HepG2 (cell line): Measurements from ENCODE around the gene KRTAP12-4. TPM values are rescaled to one million over a fixed set of nuclear protein-coding genes. Genes with fewer than 3 reads are reported as not detected.

Source experiments
- CENPX ChIP-seq: sonication (generic); formaldehyde crosslinking; IDR thresholded peaks from 2 replicates; pipeline ENCODE4 v1.9.0; 2021; ENCODE audit warnings: mild to moderate bottlenecking, missing genetic modification reagents, moderate library complexity
- ELF3 ChIP-seq: IDR thresholded peaks from 2 replicates; pipeline ENCODE4 v1.6.1; 2016; ENCODE audit warnings: missing genetic modification reagents, missing compliant biosample characterization
- KLF15 ChIP-seq: sonication (generic); formaldehyde crosslinking; IDR thresholded peaks from 2 replicates; pipeline ENCODE4 v1.8.1; 2023; ENCODE audit warnings: borderline replicate concordance, mild to moderate bottlenecking, inconsistent platforms, missing genetic modification reagents, mixed read lengths
- KLF6 ChIP-seq: IDR thresholded peaks from 2 replicates; pipeline ENCODE4 v1.8.0; 2016; ENCODE audit warnings: missing biosample characterization, missing genetic modification reagents
- MIER3 ChIP-seq: IDR thresholded peaks from 2 replicates; pipeline ENCODE4 v1.6.1; 2016; ENCODE audit warnings: missing compliant biosample characterization, borderline replicate concordance
- MLLT10 ChIP-seq: sonication (generic); formaldehyde crosslinking; IDR thresholded peaks from 2 replicates; pipeline ENCODE4 v1.4.0; 2020; ENCODE audit warnings: missing genetic modification reagents
- NFE2 ChIP-seq: sonication (generic); formaldehyde crosslinking; IDR thresholded peaks from 2 replicates; pipeline ENCODE4 v1.4.0; 2020; ENCODE audit warnings: missing genetic modification reagents
- PCBP2 ChIP-seq: fragments of 200-400 bp; formaldehyde crosslinking; optimal IDR thresholded peaks from 2 replicates; pipeline ENCODE3; 2018; ENCODE audit warnings: low read length, low read depth; ENCODE audit not compliant: poor library complexity, severe bottlenecking
- RARA ChIP-seq: IDR thresholded peaks from 2 replicates; pipeline ENCODE4 v1.6.1; 2016; ENCODE audit warnings: missing genetic modification reagents, missing compliant biosample characterization
- REL ChIP-seq: sonication (generic); formaldehyde crosslinking; conservative IDR thresholded peaks from 2 replicates; pipeline ENCODE4 v1.8.0; 2022; ENCODE audit warnings: mild to moderate bottlenecking, missing genetic modification reagents, moderate library complexity
- SATB2 ChIP-seq: sonication (generic); formaldehyde crosslinking; IDR thresholded peaks from 2 replicates; pipeline ENCODE4 v1.5.0; 2020; ENCODE audit warnings: missing genetic modification reagents
- SRSF4 ChIP-seq: fragments of 200-400 bp; formaldehyde crosslinking; IDR thresholded peaks from one replicate; pipeline ENCODE4 v1.6.1; 2018; ENCODE audit warnings: mild to moderate bottlenecking, low read depth, low read length, moderate library complexity; ENCODE audit not compliant: poor library complexity, severe bottlenecking
- WIZ ChIP-seq: sonication (generic); formaldehyde crosslinking; IDR thresholded peaks from 2 replicates; pipeline ENCODE4 v1.5.1; 2020; ENCODE audit warnings: mild to moderate bottlenecking, missing genetic modification reagents
- ZKSCAN1 ChIP-seq: fragments of 150-350 bp; IDR thresholded peaks from 2 replicates; pipeline ENCODE4 v1.6.1; 2014; ENCODE audit warnings: low read length
- ZNF160 ChIP-seq: sonication (generic); formaldehyde crosslinking; IDR thresholded peaks from 2 replicates; pipeline ENCODE4 v1.8.0; 2022; ENCODE audit warnings: mild to moderate bottlenecking, inconsistent platforms, missing genetic modification reagents
- ZNF224 ChIP-seq: sonication (generic); formaldehyde crosslinking; IDR thresholded peaks from 2 replicates; pipeline ENCODE4 v1.5.0; 2020; ENCODE audit warnings: mild to moderate bottlenecking, missing genetic modification reagents
- ZNF326 ChIP-seq: sonication (generic); formaldehyde crosslinking; IDR thresholded peaks from 2 replicates; pipeline ENCODE4 v1.4.0; 2020; ENCODE audit warnings: missing genetic modification reagents, borderline replicate concordance
- ZNF354B ChIP-seq: sonication (generic); formaldehyde crosslinking; IDR thresholded peaks from 2 replicates; pipeline ENCODE4 v1.8.0; 2022; ENCODE audit warnings: mild to moderate bottlenecking, missing genetic modification reagents
- ZNF552 ChIP-seq: sonication (generic); formaldehyde crosslinking; IDR thresholded peaks from 2 replicates; pipeline ENCODE4 v1.9.0; 2022; ENCODE audit warnings: missing genetic modification reagents, mild to moderate bottlenecking, borderline replicate concordance
- ZNF724P ChIP-seq: sonication (generic); formaldehyde crosslinking; IDR thresholded peaks from 2 replicates; pipeline ENCODE4 v1.8.0; 2022; ENCODE audit warnings: missing genetic modification reagents, borderline replicate concordance
- ZNF781 ChIP-seq: sonication (generic); formaldehyde crosslinking; IDR thresholded peaks from 2 replicates; pipeline ENCODE4 v1.5.1; 2020; ENCODE audit warnings: borderline replicate concordance, mild to moderate bottlenecking, missing genetic modification reagents; ENCODE audit errors: not compliant biosample characterization
- polyA plus RNA-seq, 8 experiments: library from polyadenylated mRNA; depleted of rRNA in 3 of 8; stranded (reverse) in 7 of 8; unstranded in 1 of 8; fragments of >200 nt; fragmentation: Illumina TruSeq in 4 of 8; extraction: Trizol in 4 of 8; gene quantifications; 2 replicates each; pipeline versions ENCODE4 v1.2.1 to v1.2.3, GENCODE V29; 2011 to 2016; ENCODE audit warnings: low read depth in 4 of 8, missing spikeins in 1 of 8, mixed read lengths in 1 of 8; ENCODE audit not compliant: insufficient read depth in 1 of 8
- total RNA-seq, 5 experiments: library from RNA; depleted of rRNA; stranded (reverse); fragments of >200 nt; fragmentation: Illumina TruSeq; extraction: Trizol; gene quantifications; 2 replicates each; pipeline ENCODE4 v1.2.3, GENCODE V29; 2016; ENCODE audit warnings: low read depth in 1 of 5
- TF ChIP-seq, protein P1 (sequence below): sonication (generic); formaldehyde crosslinking; IDR thresholded peaks from 2 replicates; pipeline ENCODE4 v1.4.0; 2020; ENCODE audit warnings: low read depth, mild to moderate bottlenecking, missing genetic modification reagents
- TF ChIP-seq, protein P2 (sequence below): IDR thresholded peaks from 2 replicates; pipeline ENCODE4 v1.6.1; 2016; ENCODE audit warnings: low read depth
- TF ChIP-seq, protein P3 (sequence below): IDR thresholded peaks from 2 replicates; pipeline ENCODE4 v1.6.1; 2016
- TF ChIP-seq, protein P4 (sequence below): sonication (generic); formaldehyde crosslinking; IDR thresholded peaks from 2 replicates; pipeline ENCODE4 v1.4.0; 2020; ENCODE audit warnings: missing genetic modification reagents, mild to moderate bottlenecking, borderline replicate concordance
- TF ChIP-seq, protein P5 (sequence below): sonication (generic); formaldehyde crosslinking; IDR thresholded peaks from 2 replicates; pipeline ENCODE4 v1.9.0; 2022; ENCODE audit warnings: low read depth, missing genetic modification reagents

The KRTAP12-4 gene
- total and polyA plus RNA-seq, 2 of the 13 experiments (the other 11 are each of a cell fraction or from before 2014, with no cell fraction given) = not detected

DNA sequence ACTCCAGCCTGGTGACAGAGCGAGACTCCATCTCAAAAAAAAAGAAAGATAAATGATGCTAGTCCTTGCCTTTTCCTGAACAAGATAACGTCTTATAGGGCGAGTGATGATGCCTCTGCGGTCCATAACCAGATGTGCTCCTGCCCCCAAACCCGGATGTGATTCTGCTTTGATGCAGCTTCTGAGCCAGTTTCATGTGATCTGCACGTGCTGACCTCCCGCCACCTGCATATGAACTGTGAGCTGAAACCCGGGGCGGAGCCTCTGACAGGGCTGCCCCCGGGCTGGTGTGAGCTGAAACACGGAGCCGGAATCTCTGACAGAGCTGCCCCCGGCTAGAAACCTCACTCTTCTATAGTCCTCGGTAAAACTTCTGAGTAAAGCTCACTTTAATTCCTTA lies 1.3 kb downstream of the KRTAP12-4 start (continued):
- peak; percentile 41 for TF ChIP-seq RARA
- TF ChIP-seq, protein P1, sequence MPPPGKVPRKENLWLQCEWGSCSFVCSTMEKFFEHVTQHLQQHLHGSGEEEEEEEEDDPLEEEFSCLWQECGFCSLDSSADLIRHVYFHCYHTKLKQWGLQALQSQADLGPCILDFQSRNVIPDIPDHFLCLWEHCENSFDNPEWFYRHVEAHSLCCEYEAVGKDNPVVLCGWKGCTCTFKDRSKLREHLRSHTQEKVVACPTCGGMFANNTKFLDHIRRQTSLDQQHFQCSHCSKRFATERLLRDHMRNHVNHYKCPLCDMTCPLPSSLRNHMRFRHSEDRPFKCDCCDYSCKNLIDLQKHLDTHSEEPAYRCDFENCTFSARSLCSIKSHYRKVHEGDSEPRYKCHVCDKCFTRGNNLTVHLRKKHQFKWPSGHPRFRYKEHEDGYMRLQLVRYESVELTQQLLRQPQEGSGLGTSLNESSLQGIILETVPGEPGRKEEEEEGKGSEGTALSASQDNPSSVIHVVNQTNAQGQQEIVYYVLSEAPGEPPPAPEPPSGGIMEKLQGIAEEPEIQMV (CRISPR knock-in tag) = no peak
- TF ChIP-seq ZNF552 (CRISPR knock-in tag) = no peak
- TF ChIP-seq, protein P2, sequence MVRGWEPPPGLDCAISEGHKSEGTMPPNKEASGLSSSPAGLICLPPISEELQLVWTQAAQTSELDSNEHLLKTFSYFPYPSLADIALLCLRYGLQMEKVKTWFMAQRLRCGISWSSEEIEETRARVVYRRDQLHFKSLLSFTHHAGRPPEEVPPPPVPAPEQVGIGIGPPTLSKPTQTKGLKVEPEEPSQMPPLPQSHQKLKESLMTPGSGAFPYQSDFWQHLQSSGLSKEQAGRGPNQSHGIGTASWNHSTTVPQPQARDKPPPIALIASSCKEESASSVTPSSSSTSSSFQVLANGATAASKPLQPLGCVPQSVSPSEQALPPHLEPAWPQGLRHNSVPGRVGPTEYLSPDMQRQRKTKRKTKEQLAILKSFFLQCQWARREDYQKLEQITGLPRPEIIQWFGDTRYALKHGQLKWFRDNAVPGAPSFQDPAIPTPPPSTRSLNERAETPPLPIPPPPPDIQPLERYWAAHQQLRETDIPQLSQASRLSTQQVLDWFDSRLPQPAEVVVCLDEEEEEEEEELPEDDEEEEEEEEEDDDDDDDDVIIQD = no peak
- TF ChIP-seq KLF15 (CRISPR knock-in tag) = no peak
- TF ChIP-seq SATB2 (CRISPR knock-in tag) = no peak
- TF ChIP-seq ZNF160 (CRISPR knock-in tag) = no peak
- TF ChIP-seq CENPX (CRISPR knock-in tag) = no peak
- TF ChIP-seq MIER3 = no peak
- TF ChIP-seq ELF3 (CRISPR knock-in tag) = no peak
- no peak for TF ChIP-seq PCBP2
- TF ChIP-seq, protein P3, sequence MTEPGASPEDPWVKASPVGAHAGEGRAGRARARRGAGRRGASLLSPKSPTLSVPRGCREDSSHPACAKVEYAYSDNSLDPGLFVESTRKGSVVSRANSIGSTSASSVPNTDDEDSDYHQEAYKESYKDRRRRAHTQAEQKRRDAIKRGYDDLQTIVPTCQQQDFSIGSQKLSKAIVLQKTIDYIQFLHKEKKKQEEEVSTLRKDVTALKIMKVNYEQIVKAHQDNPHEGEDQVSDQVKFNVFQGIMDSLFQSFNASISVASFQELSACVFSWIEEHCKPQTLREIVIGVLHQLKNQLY (CRISPR knock-in tag) = peak; percentile 50; the same call in 1 of the 2 replicates
- TF ChIP-seq ZKSCAN1 = no peak
- TF ChIP-seq KLF6 = 0 out of 2 replicates have a peak, but pooled peaks have one; percentile 65
- TF ChIP-seq, protein P4, sequence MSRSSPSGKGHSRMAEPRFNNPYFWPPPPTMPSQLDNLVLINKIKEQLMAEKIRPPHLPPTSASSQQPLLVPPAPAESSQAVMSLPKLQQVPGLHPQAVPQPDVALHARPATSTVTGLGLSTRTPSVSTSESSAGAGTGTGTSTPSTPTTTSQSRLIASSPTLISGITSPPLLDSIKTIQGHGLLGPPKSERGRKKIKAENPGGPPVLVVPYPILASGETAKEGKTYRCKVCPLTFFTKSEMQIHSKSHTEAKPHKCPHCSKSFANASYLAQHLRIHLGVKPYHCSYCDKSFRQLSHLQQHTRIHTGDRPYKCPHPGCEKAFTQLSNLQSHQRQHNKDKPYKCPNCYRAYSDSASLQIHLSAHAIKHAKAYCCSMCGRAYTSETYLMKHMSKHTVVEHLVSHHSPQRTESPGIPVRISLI (CRISPR knock-in tag) = no peak
- no peak for TF ChIP-seq ZNF724P (CRISPR knock-in tag)
- no peak for TF ChIP-seq MLLT10 (CRISPR knock-in tag)
- TF ChIP-seq ZNF354B (CRISPR knock-in tag) = no peak
- no peak for TF ChIP-seq ZNF781 (CRISPR knock-in tag)
- TF ChIP-seq SRSF4 = no peak
- TF ChIP-seq ZNF326 (CRISPR knock-in tag) = no peak
- no peak for TF ChIP-seq REL (CRISPR knock-in tag)
- TF ChIP-seq WIZ (CRISPR knock-in tag) = no peak
- no peak for TF ChIP-seq NFE2
- no peak for TF ChIP-seq ZNF224 (CRISPR knock-in tag)
- TF ChIP-seq, protein P5, sequence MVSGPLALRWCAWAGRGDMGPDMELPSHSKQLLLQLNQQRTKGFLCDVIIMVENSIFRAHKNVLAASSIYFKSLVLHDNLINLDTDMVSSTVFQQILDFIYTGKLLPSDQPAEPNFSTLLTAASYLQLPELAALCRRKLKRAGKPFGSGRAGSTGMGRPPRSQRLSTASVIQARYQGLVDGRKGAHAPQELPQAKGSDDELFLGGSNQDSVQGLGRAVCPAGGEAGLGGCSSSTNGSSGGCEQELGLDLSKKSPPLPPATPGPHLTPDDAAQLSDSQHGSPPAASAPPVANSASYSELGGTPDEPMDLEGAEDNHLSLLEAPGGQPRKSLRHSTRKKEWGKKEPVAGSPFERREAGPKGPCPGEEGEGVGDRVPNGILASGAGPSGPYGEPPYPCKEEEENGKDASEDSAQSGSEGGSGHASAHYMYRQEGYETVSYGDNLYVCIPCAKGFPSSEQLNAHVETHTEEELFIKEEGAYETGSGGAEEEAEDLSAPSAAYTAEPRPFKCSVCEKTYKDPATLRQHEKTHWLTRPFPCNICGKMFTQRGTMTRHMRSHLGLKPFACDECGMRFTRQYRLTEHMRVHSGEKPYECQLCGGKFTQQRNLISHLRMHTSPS (CRISPR knock-in tag) = no peak
